HuH-7 (cell line): ENCODE data around the gene AGAP1.

Experiments used
- DNase-seq: peaks from one replicate; pipeline ENCODE4 v3.0.0; 2011; ENCODE audit warnings: low spot score

The AGAP1 gene

DNA sequence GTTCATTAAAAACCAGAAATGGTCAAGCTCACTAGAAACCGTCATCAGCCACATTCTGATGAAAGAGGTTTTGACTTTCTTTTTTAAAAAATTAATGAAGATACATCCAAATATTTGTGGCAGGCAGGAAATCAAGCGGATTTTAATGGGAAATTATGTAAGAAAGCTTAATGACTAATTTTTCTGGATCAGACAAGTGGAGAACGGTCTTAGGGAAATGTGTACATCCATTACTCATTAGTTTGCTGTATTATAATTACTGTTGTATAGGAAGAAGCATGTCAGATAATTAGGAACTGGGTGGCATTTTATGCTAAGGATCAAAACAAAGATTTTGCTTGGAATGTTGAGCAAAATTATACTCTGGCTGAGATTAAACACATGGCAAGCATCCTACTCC is 39.4 kb downstream of the AGAP1 start:
- DNase-seq: no peak

DNA sequence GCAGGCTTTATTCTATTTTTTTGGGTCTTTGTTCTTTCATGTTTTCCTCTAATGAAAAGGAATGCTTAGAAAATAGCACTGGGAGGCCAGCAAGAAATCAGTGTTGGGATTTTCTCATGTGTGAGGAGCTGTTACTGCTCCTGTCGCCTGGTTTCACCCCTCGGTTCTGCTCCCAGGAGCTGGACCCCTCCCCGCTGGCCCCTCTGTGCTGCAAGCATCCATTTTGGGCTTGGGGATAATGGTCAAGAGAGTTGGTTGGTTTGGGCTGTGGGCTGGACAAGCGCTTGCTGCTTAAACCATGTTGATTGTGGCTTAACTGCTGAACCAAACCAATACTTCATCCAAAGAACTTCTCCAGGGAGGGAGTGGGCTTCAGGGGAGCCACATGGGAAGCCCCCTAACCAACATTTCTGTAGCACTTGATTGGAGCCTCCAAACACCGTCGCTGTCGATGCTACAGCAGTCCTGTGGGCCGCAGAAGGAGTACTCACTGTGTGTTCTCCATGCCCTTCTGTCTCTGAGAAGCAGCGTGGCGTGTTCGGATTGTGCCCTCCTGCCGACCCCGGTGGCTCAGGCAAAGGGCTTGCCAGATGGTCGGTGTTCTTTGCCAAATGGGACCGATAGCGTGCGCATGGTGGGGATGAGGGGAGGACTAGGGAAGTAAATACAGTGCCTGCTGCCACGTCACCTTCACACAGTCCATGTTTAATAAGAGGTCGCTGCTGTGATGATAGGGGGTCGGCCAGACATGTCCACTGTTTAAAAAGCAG is 40.0 kb downstream of the AGAP1 start:
- DNase-seq: no peak

DNA sequence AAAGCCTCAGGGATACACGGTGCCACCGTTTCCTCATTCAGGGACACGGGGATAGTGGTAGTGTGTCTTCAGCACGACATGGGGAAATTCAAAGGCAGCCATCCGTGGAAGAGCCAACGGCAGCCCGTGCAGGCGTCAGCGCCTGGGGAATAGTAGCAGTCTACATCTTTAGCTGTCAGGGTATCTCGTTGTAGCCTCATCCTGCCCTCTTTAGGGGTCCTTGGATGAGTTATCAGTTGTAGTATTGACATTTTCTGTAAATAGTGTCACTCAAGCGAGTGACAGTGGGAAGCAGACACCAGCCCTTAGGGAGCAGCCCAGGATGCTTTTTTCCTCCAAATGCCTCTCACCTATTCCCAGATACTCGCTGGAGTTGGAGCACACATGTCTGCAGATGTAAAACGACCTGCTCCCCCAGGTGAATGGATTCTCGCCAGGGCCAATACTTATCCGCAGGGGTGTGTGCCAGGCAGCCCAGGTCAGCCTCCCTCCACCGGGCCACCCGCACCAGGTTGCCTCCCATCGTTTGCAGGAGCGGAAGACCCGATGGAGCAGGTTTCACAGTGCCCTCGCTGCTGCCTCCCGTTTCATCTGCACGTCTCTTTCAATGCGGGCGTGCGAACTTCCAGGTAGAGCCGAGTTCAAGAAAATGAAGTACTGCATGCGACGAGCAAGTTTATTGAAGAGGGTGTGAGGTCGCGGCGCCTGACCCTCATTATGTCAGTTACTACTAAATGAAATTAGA is 41.0 kb downstream of the AGAP1 start:
- DNase-seq: no peak

- DNase-seq: no peak
Observed at GRCh38 chr2:235535423-235536130, 41.7 kb downstream of the AGAP1 start.

GRCh38 chr2:235536711-235537110 is 42.9 kb downstream of the AGAP1 start:
- DNase-seq: no peak

DNA sequence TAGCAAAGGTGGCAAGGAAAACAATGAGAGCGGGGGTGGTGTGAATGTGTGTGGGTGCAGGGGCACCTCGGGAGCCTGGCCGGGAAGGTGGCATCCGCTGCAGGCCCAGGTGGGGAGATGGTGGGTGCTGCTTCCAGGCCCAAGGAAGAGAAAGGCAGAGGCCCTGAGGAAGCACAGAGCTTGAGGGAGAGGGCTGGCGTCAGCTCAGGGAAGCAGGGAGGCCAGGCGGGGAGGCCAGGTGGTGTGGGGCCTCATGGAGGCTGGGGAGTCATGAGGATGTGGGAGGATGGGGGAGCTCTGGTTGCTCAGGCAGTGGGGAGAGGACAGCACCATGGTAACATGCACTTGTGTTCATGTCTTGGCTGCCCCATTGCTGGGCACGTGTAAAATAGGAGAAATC is 43.3 kb downstream of the AGAP1 start:
- DNase-seq: no peak

- no peak for DNase-seq
Observed at GRCh38 chr2:235537587-235537986, 43.7 kb downstream of the AGAP1 start.

GRCh38 chr2:235538144-235538639 is 44.3 kb downstream of the AGAP1 start:
- DNase-seq: no peak

- DNase-seq: no peak
Observed at GRCh38 chr2:235538981-235539380, 45.1 kb downstream of the AGAP1 start.

- no peak for DNase-seq
Observed at GRCh38 chr2:235539773-235540172, 45.9 kb downstream of the AGAP1 start.

GRCh38 chr2:235541016-235541415 is 47.2 kb downstream of the AGAP1 start:
- no peak for DNase-seq

- peak; percentile 59 for DNase-seq
Observed at GRCh38 chr2:235541838-235542549, 48.2 kb downstream of the AGAP1 start.

- no peak for DNase-seq
Observed at GRCh38 chr2:235542733-235543127, 48.9 kb downstream of the AGAP1 start.

GRCh38 chr2:235543128-235543750 is 49.4 kb downstream of the AGAP1 start:
- no peak for DNase-seq

DNA sequence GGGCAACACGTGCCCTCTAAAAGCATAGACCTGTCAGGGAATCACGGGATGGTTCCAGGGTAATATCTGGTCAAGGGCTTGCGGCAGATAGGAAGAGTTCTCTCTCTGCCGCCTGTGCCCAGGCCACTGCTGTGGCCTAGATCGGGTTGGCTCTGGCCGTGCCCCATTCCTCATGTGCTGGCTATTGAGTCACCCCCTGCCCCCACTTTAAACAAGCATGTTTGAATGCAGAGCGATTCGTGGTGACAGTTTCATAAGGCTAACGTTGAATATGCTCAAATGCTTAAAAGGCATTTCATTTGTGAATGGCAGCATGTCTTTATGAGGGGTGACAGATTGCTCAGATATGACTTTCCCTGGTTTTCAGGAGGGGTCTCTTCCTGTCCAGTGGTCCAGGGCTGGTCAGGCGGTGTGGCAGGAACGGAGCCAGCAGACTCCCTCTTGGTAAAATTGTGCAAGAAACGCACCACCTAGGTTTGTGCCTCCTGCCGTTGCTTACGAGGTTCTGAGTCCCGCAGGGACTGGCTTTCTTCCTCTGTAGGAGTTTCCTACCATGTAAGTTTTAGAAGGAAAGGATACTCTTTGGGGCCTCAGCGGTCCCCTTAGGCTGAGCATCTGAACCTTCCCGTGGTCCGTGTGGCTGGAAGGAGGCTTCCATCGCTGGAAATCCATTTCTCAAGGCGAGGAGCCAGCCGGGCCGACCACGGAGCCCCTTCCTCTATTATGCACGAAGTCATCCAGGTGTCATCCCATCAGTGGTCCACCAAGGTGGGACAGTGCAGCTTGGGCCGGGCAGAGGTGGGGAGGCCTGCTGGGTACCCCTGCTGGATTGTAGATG is 50.2 kb downstream of the AGAP1 start:
- DNase-seq: no peak

DNA sequence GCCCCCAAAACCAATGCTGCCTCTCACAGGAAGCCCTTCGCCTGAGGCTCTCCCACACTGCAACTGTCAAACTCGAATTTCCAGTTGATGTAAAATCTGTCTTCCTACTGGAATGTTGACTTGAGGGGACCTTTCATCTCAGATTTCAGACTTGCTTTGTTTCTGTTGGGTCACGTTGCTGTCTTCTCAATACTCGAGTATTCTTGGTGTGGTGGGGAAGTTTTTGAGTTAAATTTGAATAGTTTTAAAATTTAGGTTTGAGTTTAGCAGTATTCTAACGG is 50.8 kb downstream of the AGAP1 start:
- DNase-seq: no peak

GRCh38 chr2:235545339-235546150 is 51.7 kb downstream of the AGAP1 start:
- DNase-seq: no peak

DNA sequence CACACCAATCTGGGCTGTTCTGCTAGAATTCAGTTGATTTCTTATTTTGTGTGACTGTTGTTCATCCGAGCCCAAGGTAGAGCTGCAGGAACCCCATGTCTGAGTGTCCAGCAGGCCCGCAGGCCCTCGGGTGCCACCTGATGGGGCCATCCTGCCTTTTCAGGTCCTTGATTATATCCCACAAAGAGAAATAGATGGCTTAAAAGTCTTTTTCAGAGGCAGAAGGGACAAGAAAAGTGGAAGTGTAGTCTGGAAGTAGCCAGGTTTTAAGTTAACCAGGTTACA is 52.2 kb downstream of the AGAP1 start:
- DNase-seq: no peak

DNA sequence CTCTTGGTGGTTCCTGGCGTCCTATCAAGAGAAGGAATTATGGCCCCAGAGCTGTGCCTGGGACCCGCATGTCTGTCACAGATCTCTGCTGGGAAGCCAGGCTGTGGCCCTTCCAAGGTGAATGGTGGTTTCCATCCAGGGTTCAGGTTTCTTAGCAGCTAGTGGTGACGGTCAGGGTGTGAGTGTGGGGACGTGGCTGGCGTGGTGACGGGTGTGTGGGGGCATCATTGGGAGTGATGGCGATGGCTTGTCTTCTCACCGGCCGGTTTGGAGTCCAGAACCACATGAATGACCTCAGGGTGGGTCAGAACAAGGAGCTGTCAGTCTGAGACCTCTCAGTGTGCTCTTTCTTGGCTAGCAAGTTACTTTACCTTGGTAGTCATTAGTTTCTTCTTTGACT is 52.6 kb downstream of the AGAP1 start:
- no peak for DNase-seq

GRCh38 chr2:235549735-235550377 is 56.0 kb downstream of the AGAP1 start:
- DNase-seq: no peak
